Activated CD4-positive, alpha-beta memory T cell treated with anti-CD3 and anti-CD28 coated beads, Interleukin-2, amount 10 ng/mL, durations not matched to agents 7 days and 5 days (primary cell): ENCODE data around the gene COL11A1. TPM values are rescaled to one million over a fixed set of nuclear protein-coding genes. Genes with fewer than 3 reads are reported as not detected.
"Not testable (repeated sequence)": the region's sequence is repeated elsewhere in the genome, so short reads cannot be mapped to it uniquely, and the experiment has no call there.

Experiments
- CTCF ChIA-PET: fragments of 350-600 bp; sonication (Branson Sonifier 250); formaldehyde crosslinking; loops from one replicate; lab custom pipeline; 2021; ENCODE audit warnings: antibody characterized with exemption, inconsistent platforms; lab: Charles Lee
- POLR2A ChIA-PET: fragments of 350-600 bp; sonication (Branson Sonifier 250); formaldehyde crosslinking; loops from one replicate; lab custom pipeline; 2021; ENCODE audit warnings: antibody characterized with exemption; lab: Charles Lee
- DNase-seq: peaks from one replicate; pipeline ENCODE4 v3.0.0-alpha.2; 2020
- H3K27ac Mint-ChIP-seq: one replicate; pipeline ENCODE4 v1.8.0; 2021; ENCODE audit warnings: mild to moderate bottlenecking, mixed read lengths
- H3K27me3 Mint-ChIP-seq: one replicate; pipeline ENCODE4 v1.8.0; 2021; ENCODE audit warnings: mixed read lengths
- H3K36me3 Mint-ChIP-seq: one replicate; pipeline ENCODE4 v1.8.0; 2021; ENCODE audit warnings: low read depth, mixed read lengths
- H3K4me1 Mint-ChIP-seq: one replicate; pipeline ENCODE4 v1.8.0; 2021; ENCODE audit warnings: mixed read lengths
- H3K4me3 Mint-ChIP-seq: one replicate; pipeline ENCODE4 v1.8.0; 2021; ENCODE audit warnings: mild to moderate bottlenecking, mixed read lengths
- H3K9me3 Mint-ChIP-seq: one replicate; pipeline ENCODE4 v1.8.0; 2021; ENCODE audit warnings: mixed read lengths
- total RNA-seq, 2 experiments: library from RNA; stranded (reverse); gene quantifications; one replicate each; pipeline ENCODE4 v1.2.3, GENCODE V29; 2021

COL11A1 gene
- total RNA-seq, result not detected

DNA sequence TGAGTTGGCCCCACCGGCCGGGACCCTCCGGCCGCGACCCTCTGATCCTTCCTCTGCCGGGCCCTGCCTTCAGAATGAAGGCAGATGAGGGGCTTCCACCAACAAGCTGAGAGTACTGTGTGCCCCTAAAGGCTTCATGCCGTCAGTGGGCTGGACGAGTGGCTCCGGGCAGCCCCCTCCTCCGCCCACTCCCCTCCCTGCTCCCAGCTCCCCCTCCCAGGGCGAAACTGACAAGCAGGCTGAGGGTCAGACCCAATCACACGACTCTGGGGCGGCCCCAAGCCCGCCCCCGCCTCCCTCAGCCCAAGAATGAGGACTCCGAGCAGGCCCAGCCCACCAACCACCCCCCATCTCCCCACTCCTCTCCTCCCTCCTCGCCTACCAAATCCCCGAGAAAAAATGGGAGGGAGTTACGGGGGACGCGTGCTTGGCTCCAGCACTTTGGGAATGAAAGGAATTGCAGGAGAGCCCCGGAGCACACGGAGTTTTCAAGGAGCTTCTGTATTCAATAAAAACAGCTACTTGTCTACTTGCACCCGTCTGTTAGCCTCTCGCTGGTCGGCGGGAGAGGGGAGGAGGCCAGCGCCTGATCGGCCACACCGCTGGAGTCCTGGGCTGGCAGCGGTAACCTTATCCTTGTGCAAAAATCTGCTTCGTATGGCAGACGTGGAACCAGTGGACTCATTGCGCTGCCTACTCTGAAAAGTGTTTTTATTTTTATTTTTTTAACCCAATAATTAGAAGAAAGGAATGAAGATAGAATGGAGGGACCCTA is at the start of gene COL11A1:
Gene COL11A1 (minus strand): TSS at position 147 of the 775 bp plus-strand sequence. CDS start 344 bp downstream, outside the sequence.
- no peak for DNase-seq
- CTCF ChIA-PET, result no interaction called here
- Mint-ChIP-seq H3K4me1 (peaks cover 5% of the 10 kb centered on the region), H3K9me3 (no peaks in the 10 kb centered on the region), H3K27me3 (peaks cover 21% of the 10 kb centered on the region), H3K4me3 (no peak within 1 kb of the TSS), H3K36me3 (no peaks in the 10 kb centered on the region), H3K27ac (no peak within 1 kb of the TSS)
- POLR2A ChIA-PET, result no interaction called here

DNA sequence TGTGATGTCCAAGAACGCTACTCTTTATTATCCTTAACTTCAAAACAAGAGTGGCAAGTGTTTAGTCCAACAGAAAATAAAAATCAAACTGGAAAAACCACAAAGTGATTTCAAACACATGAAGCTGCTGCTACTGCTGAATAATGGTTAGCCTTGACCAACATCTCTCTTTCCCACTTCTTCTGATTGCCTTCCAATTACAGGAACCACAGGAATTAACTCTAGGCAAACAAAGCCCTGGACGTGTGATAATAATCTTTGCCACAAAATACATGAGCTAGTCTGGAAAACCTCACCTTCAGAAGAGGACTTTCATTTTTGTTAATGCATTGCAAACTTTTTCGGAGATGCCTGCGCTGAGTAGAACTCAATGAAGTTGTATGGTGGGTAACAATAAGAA is 48.6 kb upstream of the COL11A1 start:
- H3K4me3 Mint-ChIP-seq, result no peak overlapping the region
- no peaks in the 10 kb centered on the region for H3K4me1 Mint-ChIP-seq
- no peaks in the 10 kb centered on the region for H3K9me3 Mint-ChIP-seq
- DNase-seq, result no peak
- CTCF ChIA-PET, result no interaction called here
- POLR2A ChIA-PET, result no interaction called here
- no peaks in the 10 kb centered on the region for H3K27me3 Mint-ChIP-seq
- H3K36me3 Mint-ChIP-seq, result no peaks in the 10 kb centered on the region
- no peak overlapping the region for H3K27ac Mint-ChIP-seq

DNA sequence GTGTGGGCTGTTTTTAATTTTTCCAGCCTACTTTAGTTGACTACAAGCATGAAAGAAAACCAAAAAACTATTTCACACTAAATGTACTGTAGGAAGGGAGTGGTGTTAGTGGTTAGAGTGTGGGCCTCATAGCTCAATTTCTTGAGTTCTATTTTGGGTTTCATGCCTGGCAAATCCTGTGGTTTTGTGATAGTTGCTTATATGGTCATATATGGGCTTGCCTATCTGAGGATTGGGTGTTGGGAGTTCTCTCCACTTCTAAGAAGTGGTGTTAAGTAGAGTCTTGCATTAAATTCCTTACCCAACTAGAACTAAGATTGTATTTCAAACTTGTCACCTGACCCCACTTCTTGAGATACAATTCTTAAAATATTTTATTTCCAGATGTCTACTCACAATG is 37.8 kb upstream of the COL11A1 start:
- ChIA-PET POLR2A (no interaction called here), CTCF (no interaction called here)
- no peaks in the 10 kb centered on the region for H3K27me3 Mint-ChIP-seq
- no peak overlapping the region for H3K27ac Mint-ChIP-seq
- no peaks in the 10 kb centered on the region for H3K9me3 Mint-ChIP-seq
- no peaks in the 10 kb centered on the region for H3K4me1 Mint-ChIP-seq
- H3K36me3 Mint-ChIP-seq, result no peaks in the 10 kb centered on the region
- DNase-seq, result no peak
- no peak overlapping the region for H3K4me3 Mint-ChIP-seq

DNA sequence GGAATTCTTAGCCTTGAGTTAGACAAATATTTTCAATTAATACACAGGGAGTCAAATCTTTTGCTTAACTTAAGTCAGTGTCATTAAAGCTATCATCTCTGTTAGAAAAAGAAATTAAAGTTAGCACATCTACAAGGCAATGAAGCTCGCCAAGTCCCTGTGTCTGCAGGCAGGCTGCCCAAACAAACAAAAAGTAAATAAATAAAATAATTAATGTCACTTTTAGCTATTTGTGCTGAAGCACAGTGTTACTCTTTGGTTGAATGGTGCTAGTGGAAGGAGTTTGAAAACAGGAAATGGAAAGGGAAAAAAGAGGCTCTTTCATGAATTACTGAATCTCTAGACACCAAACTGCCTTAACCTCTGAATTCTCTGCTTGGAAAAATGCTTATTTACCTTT is 37.1 kb upstream of the COL11A1 start:
- CTCF ChIA-PET, result no interaction called here
- no peaks in the 10 kb centered on the region for H3K4me1 Mint-ChIP-seq
- H3K27ac Mint-ChIP-seq, result no peak overlapping the region
- no peaks in the 10 kb centered on the region for H3K36me3 Mint-ChIP-seq
- H3K9me3 Mint-ChIP-seq, result no peaks in the 10 kb centered on the region
- no peak overlapping the region for H3K4me3 Mint-ChIP-seq
- H3K27me3 Mint-ChIP-seq, result no peaks in the 10 kb centered on the region
- POLR2A ChIA-PET, result no interaction called here
- DNase-seq, result no peak

DNA sequence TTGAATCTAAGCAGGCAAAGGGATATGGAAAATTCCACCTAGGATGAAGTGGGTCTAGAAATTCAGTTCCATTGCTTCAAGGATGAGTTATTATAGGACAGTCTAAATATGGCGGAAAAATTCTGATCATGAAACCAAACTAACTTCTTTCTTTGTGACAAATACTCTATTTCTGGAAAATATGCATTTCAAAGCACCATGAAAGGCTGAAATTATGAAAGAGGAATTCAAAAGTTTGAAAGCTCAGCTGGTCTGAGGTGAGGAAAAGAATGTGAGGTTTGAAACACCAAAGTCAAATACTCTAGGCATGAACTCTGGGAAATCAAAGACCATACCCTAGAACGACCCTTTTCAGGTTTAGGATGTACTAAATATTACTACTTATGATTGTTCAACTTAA is 36.4 kb upstream of the COL11A1 start:
- CTCF ChIA-PET, result no interaction called here
- Mint-ChIP-seq H3K27me3 (no peaks in the 10 kb centered on the region), H3K36me3 (no peaks in the 10 kb centered on the region), H3K4me3 (no peak overlapping the region), H3K4me1 (no peaks in the 10 kb centered on the region), H3K9me3 (no peaks in the 10 kb centered on the region), H3K27ac (no peak overlapping the region)
- DNase-seq, result no peak
- POLR2A ChIA-PET, result no interaction called here

DNA sequence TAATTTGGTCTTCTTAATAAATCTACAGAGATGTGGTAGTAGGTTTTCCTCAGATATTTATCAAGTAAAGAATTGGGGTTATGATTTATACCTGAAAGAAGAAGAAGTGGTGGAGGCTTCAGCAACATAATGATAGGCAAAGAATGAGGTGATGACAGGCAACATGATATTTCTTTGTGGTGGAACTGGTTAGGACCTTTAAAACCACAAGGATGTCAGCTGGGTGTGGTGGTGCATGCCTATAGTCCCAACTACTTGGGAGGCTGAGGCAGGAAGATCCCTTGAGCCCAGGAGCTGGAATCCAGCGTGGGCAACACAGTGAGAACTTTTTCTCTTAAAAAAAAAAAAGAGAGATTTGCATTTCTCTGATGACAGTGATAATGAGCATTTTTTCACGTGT is 34.1 kb upstream of the COL11A1 start:
- DNase-seq, result no peak
- Mint-ChIP-seq H3K4me1 (no peaks in the 10 kb centered on the region), H3K4me3 (no peak overlapping the region), H3K9me3 (no peaks in the 10 kb centered on the region), H3K27me3 (no peaks in the 10 kb centered on the region), H3K36me3 (no peaks in the 10 kb centered on the region), H3K27ac (no peak overlapping the region)
- CTCF ChIA-PET, result no interaction called here
- POLR2A ChIA-PET, result no interaction called here

DNA sequence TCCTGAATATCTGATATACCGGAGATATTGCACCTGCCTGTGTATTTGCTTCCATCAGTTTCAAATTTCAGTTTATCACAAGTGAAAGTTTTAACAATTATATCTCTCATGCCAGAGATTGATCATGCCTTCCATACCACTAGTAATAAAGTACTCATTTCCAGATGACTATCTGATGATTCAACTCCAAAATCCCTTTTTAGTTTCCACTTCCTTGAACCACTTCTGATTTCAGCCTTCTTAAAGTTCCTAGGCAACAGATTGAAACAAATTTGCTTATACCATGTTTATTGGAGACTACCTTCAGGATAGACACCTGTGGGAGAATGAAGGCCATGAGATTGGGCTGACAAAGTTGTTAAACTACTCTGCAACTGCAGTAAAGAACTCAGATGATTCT is 21.5 kb upstream of the COL11A1 start:
- Mint-ChIP-seq H3K36me3 (no peaks in the 10 kb centered on the region), H3K27ac (no peak overlapping the region), H3K27me3 (no peaks in the 10 kb centered on the region), H3K4me3 (no peak overlapping the region), H3K9me3 (no peaks in the 10 kb centered on the region), H3K4me1 (no peaks in the 10 kb centered on the region)
- POLR2A ChIA-PET, result no interaction called here
- no peak for DNase-seq
- CTCF ChIA-PET, result no interaction called here

DNA sequence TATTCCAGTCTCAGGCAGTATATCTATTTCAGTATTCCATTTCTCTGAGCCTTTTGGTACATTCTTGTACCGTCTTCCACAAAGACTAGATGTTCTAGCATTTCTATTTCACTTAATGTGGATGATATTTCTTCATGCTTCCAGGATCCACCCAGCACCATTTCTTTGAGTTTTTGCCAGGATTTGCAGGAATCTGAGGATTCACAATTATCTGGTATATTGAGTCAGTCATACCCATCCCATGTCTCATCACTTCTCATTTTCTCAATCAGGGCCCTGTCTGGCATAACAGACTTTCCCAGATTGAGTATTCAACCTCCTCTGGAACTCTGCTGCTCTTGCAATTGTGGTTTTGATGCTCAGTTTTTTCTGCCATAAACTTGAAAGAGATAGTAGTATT is 20.9 kb upstream of the COL11A1 start:
- ChIA-PET POLR2A (no interaction called here), CTCF (no interaction called here)
- no peaks in the 10 kb centered on the region for H3K36me3 Mint-ChIP-seq
- H3K27ac Mint-ChIP-seq, result no peak overlapping the region
- H3K4me3 Mint-ChIP-seq, result no peak overlapping the region
- no peaks in the 10 kb centered on the region for H3K27me3 Mint-ChIP-seq
- H3K9me3 Mint-ChIP-seq, result no peaks in the 10 kb centered on the region
- no peaks in the 10 kb centered on the region for H3K4me1 Mint-ChIP-seq
- no peak for DNase-seq

DNA sequence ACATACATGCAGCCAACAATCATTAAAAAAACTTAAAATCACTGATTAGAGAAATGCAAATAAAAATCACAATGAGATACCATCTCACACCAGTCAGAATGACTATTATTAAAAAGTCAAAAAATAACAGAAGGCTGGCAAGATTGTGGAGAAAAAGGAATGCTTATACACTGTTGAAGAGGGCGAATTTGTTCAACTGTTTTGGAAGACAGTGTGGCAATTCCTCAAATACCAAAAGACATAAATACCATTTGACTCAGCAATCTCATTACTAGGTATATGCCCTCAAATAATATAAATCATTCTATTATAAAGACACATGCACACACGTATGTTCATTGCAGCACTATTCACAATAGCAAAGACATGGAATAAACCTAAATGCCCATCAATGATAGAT is 19.9 kb upstream of the COL11A1 start:
- H3K9me3 Mint-ChIP-seq, H3K4me1 Mint-ChIP-seq, CTCF ChIA-PET, DNase-seq, H3K4me3 Mint-ChIP-seq, H3K27me3 Mint-ChIP-seq, H3K36me3 Mint-ChIP-seq, POLR2A ChIA-PET, H3K27ac Mint-ChIP-seq: not testable (repeated sequence)

DNA sequence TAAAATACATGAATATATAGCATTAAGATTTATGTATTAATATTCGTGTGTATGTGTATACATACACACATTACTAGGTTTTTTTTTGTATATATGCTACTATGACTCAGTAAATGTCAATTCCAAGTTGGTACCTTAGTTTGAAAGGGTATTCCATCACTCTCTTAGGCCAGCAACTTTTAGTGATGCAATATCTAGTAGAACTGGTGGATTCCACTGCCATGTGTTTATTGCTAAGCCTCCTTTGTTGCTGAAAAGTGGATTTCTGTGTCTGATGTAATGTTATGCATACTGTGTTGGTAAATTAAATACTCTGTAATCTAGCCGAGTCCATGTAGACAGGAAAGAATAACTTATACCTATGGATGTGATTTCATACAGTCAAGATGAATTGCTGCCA is 16.9 kb upstream of the COL11A1 start:
- Mint-ChIP-seq H3K4me3 (no peak overlapping the region), H3K9me3 (no peaks in the 10 kb centered on the region), H3K4me1 (no peaks in the 10 kb centered on the region), H3K36me3 (no peaks in the 10 kb centered on the region), H3K27me3 (no peaks in the 10 kb centered on the region), H3K27ac (no peak overlapping the region)
- CTCF ChIA-PET, result no interaction called here
- POLR2A ChIA-PET, result no interaction called here
- DNase-seq, result no peak

DNA sequence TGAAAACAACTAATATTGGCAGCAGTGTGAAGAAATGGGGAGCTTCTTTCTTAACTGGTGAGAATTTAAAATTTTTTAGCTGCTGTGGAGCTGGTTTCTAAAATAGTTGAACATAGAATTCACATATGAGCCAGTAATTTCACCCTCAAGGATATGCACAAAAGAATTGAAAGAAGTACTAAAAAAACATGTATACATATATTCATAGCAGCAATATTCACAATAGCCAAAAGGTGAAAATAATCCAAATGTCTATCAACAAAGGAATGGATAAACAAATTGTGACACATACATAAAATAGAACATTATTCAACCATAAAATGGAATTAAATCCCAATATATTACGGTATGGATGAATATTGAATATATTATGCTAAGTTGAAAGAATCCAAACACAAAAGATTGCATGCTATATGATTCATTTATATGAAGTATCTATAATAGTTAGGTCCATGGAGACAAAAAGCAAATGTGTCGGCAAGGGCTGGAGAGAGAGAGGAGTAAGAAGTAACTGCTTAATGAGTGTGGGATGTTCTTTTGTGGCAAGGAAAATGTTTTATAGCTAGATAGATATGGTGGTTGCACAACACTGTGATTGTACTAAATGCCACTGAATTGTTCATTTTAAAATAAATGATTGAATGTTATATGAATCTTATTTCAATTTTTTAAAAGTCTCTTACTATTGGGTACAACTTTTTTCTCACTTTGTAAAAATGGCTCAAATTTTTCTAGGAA is 14.8 kb upstream of the COL11A1 start:
- Mint-ChIP-seq H3K4me3 (no peak overlapping the region), H3K36me3 (no peaks in the 10 kb centered on the region), H3K4me1 (no peaks in the 10 kb centered on the region), H3K27me3 (no peaks in the 10 kb centered on the region), H3K27ac (no peak overlapping the region), H3K9me3 (no peaks in the 10 kb centered on the region)
- ChIA-PET CTCF (no interaction called here), POLR2A (no interaction called here)
- no peak for DNase-seq

DNA sequence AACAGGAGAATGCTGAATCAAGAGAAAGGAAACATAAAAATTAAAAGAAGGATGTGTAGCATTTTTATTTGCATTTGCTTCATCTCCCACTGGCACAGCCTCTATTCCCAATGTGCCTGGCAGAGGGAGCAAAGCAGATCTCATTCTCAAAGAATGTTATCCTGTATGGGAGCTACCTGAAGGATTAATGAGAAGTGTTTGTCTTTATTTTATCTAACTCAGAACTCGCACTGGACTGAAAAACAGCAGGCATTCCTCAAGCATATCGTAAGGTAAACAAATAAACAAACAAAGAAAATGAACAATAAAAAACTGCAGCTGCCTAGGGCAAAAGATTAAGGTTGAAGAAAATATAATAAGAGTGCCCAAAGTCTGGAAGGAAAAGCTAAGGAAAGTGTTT is 12.7 kb upstream of the COL11A1 start:
- CTCF ChIA-PET, result no interaction called here
- no peaks in the 10 kb centered on the region for H3K9me3 Mint-ChIP-seq
- H3K4me1 Mint-ChIP-seq, result no peaks in the 10 kb centered on the region
- POLR2A ChIA-PET, result no interaction called here
- H3K36me3 Mint-ChIP-seq, result no peaks in the 10 kb centered on the region
- DNase-seq, result no peak
- H3K27ac Mint-ChIP-seq, result no peak overlapping the region
- H3K4me3 Mint-ChIP-seq, result no peak overlapping the region
- no peaks in the 10 kb centered on the region for H3K27me3 Mint-ChIP-seq

DNA sequence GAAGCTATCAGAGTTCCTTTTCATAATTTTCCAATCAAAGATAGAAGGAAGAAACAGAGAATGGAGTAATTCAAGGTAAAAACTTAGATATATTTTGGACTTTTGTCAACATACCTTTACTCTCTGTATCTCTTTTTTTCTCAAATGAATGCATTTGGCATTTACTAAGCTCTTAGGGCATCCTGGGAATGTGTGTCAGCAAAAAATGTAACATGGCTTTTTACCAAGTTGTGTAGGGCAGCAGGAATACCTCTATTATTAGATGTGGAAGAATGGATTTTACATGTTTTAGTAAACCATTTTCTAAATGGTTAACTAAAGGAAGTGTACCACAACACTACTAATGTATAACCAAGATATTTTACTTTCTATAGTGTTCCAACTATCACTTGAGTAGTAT is 4.2 kb upstream of the COL11A1 start:
- no peaks in the 10 kb centered on the region for H3K9me3 Mint-ChIP-seq

DNA sequence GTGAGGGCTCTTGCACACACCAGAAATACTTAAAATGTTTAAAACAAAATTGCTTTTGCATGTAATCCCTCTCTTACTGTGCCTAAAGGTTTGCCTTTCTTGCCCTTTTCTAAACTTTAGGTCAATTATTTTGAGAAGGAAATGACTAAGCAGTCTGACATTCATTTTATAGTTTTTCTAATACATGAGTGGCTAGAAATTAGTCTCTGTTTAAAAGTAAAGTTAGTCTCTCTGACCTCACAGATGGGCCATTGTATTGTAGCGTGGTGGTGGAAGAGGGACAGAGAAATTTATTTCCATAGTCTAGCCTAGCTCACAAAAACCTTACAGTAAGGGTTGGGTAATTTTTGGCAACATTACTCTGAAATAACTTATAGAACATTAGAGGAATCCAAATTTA is 3.6 kb upstream of the COL11A1 start:
- H3K36me3 Mint-ChIP-seq, result no peaks in the 10 kb centered on the region
- H3K27me3 Mint-ChIP-seq, result peaks cover 14% of the 10 kb centered on the region
- no peak for DNase-seq
- ChIA-PET POLR2A (no interaction called here), CTCF (no interaction called here)
- H3K4me1 Mint-ChIP-seq, result no peaks in the 10 kb centered on the region
- H3K4me3 Mint-ChIP-seq, result no peak overlapping the region
- no peak overlapping the region for H3K27ac Mint-ChIP-seq
- H3K9me3 Mint-ChIP-seq, result no peaks in the 10 kb centered on the region

More for the DNA sequence above, 4.2 kb upstream of the COL11A1 start:
- H3K4me1 Mint-ChIP-seq, result no peaks in the 10 kb centered on the region
- CTCF ChIA-PET, result no interaction called here
- no peak overlapping the region for H3K27ac Mint-ChIP-seq
- POLR2A ChIA-PET, result no interaction called here
- no peaks in the 10 kb centered on the region for H3K36me3 Mint-ChIP-seq
- peaks cover 12% of the 10 kb centered on the region for H3K27me3 Mint-ChIP-seq
- H3K4me3 Mint-ChIP-seq, result no peak overlapping the region
- no peak for DNase-seq
